Mucosa of rectum (tissue), 2 donors: ENCODE results near the gene OR56A5.
"Not testable (repeated sequence)": the region's sequence is repeated elsewhere in the genome, so short reads cannot be mapped to it uniquely, and the experiment has no call there.

ENCODE experiments used
- H3K27ac ChIP-seq, 2 donors: one replicate each; pipeline ENCODE4 v1.7.0; 2013; ENCODE audit warnings: inconsistent platforms in 2 of 2, low read depth in 2 of 2, low read length in 2 of 2
- H3K27me3 ChIP-seq, 2 donors: one replicate each; pipeline ENCODE4 v1.7.0; 2013; ENCODE audit warnings: low read length in 2 of 2; ENCODE audit not compliant: control insufficient read depth in 2 of 2, insufficient read depth in 2 of 2
- H3K36me3 ChIP-seq, 2 donors: one replicate each; pipeline ENCODE4 v1.7.0; 2013; ENCODE audit warnings: low read length in 2 of 2; ENCODE audit not compliant: control insufficient read depth in 2 of 2, insufficient read depth in 2 of 2
- H3K4me1 ChIP-seq, 2 donors: one replicate each; pipeline ENCODE4 v1.7.0; 2013; ENCODE audit warnings: low read length in 2 of 2, mild to moderate bottlenecking in 1 of 2; ENCODE audit not compliant: control insufficient read depth in 2 of 2, insufficient read depth in 2 of 2
- H3K4me3 ChIP-seq, 2 donors: one replicate each; pipeline ENCODE4 v1.7.0; 2013; ENCODE audit warnings: low read length in 2 of 2
- H3K9ac ChIP-seq, 2 donors: one replicate each; pipeline ENCODE4 v1.7.0; 2013; ENCODE audit warnings: low read length in 2 of 2, low read depth in 1 of 2, mild to moderate bottlenecking in 1 of 2
- H3K9me3 ChIP-seq, 2 donors: one replicate each; pipeline ENCODE4 v1.7.0; 2013; ENCODE audit warnings: low read length in 2 of 2; ENCODE audit not compliant: control insufficient read depth in 2 of 2
- donor health status: healthy.
- donor health status: Normal muscosa, but diverticular disease.

OR56A5 gene

GRCh38 chr11:5986885-5987284 is 18.6 kb upstream of the OR56A5 start, which contains the start of gene OR52L1:
Gene OR52L1 (minus strand): TSS chr11:5986985. CDS start chr11:5986930, 55 bp downstream.
- H3K27me3 ChIP-seq = no peaks in the 10 kb centered on the region
- no peak within 1 kb of the TSS for H3K27ac ChIP-seq
- no peaks in the 10 kb centered on the region for H3K9me3 ChIP-seq
- no peaks in the 10 kb centered on the region for H3K4me1 ChIP-seq
- H3K9ac ChIP-seq = no peak within 1 kb of the TSS
- H3K4me3 ChIP-seq = no peak within 1 kb of the TSS
- no peaks in the 10 kb centered on the region for H3K36me3 ChIP-seq

- Histone ChIP-seq H3K27ac (no peak overlapping the region), H3K9ac (no peak overlapping the region), H3K4me3 (no peak overlapping the region), H3K36me3 (no peaks in the 10 kb centered on the region), H3K9me3 (no peaks in the 10 kb centered on the region), H3K4me1 (no peaks in the 10 kb centered on the region), H3K27me3 (no peaks in the 10 kb centered on the region)
Measured at GRCh38 chr11:5983443-5983842, 15.1 kb upstream of the OR56A5 start.

- Histone ChIP-seq H3K27ac (no peak overlapping the region), H3K36me3 (no peaks in the 10 kb centered on the region), H3K27me3 (no peaks in the 10 kb centered on the region), H3K9me3 (no peaks in the 10 kb centered on the region), H3K4me1 (no peaks in the 10 kb centered on the region), H3K9ac (no peak overlapping the region), H3K4me3 (no peak overlapping the region)
Measured at GRCh38 chr11:5973530-5973929, 5.2 kb upstream of the OR56A5 start.

GRCh38 chr11:5967708-5968107 is 586 bp downstream of the OR56A5 start:
- Histone ChIP-seq H3K27ac (no peak overlapping the region), H3K4me1 (no peaks in the 10 kb centered on the region), H3K4me3 (no peak overlapping the region), H3K27me3 (no peaks in the 10 kb centered on the region), H3K9me3 (no peaks in the 10 kb centered on the region), H3K9ac (no peak overlapping the region), H3K36me3 (no peaks in the 10 kb centered on the region)

GRCh38 chr11:5966958-5967357 is 1.3 kb downstream of the OR56A5 start:
- H3K27me3 ChIP-seq = no peaks in the 10 kb centered on the region
- H3K4me1 ChIP-seq = no peaks in the 10 kb centered on the region
- H3K9me3 ChIP-seq = no peaks in the 10 kb centered on the region
- H3K4me3 ChIP-seq = no peak overlapping the region
- H3K36me3 ChIP-seq = no peaks in the 10 kb centered on the region
- no peak overlapping the region for H3K9ac ChIP-seq
- H3K27ac ChIP-seq = no peak overlapping the region

- H3K27ac ChIP-seq, H3K9me3 ChIP-seq, H3K36me3 ChIP-seq, H3K4me3 ChIP-seq, H3K9ac ChIP-seq, H3K4me1 ChIP-seq, H3K27me3 ChIP-seq: not testable (repeated sequence)
Measured at GRCh38 chr11:5960704-5961320, 7.5 kb downstream of the OR56A5 start.

- no peaks in the 10 kb centered on the region for H3K4me1 ChIP-seq
- no peaks in the 10 kb centered on the region for H3K27me3 ChIP-seq
Measured at GRCh38 chr11:5955586-5955985, 12.7 kb downstream of the OR56A5 start.

GRCh38 chr11:5941951-5942350 is 26.3 kb downstream of the OR56A5 start, which contains the start of gene OR56A3:
Gene OR56A3 (plus strand): TSS chr11:5942251. CDS start chr11:5947347, 5,096 bp downstream.
- Histone ChIP-seq H3K27ac (no peak within 1 kb of the TSS), H3K4me1 (no peaks in the 10 kb centered on the region), H3K9me3 (no peaks in the 10 kb centered on the region), H3K36me3 (no peaks in the 10 kb centered on the region), H3K9ac (no peak within 1 kb of the TSS), H3K4me3 (no peak within 1 kb of the TSS), H3K27me3 (no peaks in the 10 kb centered on the region)

More at GRCh38 chr11:5955586-5955985, 12.7 kb downstream of the OR56A5 start:
- Histone ChIP-seq H3K36me3 (no peaks in the 10 kb centered on the region), H3K4me3 (no peak overlapping the region), H3K9me3 (no peaks in the 10 kb centered on the region), H3K27ac (no peak overlapping the region), H3K9ac (no peak overlapping the region)

- Histone ChIP-seq H3K9me3 (no peaks in the 10 kb centered on the region), H3K27me3 (no peaks in the 10 kb centered on the region), H3K9ac (no peak overlapping the region), H3K27ac (no peak overlapping the region), H3K36me3 (no peaks in the 10 kb centered on the region), H3K4me1 (no peaks in the 10 kb centered on the region), H3K4me3 (no peak overlapping the region)
Measured at GRCh38 chr11:5940748-5941147, 27.5 kb downstream of the OR56A5 start.

- no peaks in the 10 kb centered on the region for H3K36me3 ChIP-seq
- H3K4me1 ChIP-seq = no peaks in the 10 kb centered on the region
- H3K9ac ChIP-seq = no peak overlapping the region
- H3K27ac ChIP-seq = no peak overlapping the region
- H3K9me3 ChIP-seq = no peaks in the 10 kb centered on the region
- no peak overlapping the region for H3K4me3 ChIP-seq
- no peaks in the 10 kb centered on the region for H3K27me3 ChIP-seq
Measured at GRCh38 chr11:5938603-5938965, 29.7 kb downstream of the OR56A5 start.
